Panc1 (cell line): ENCODE measurements around the gene KIF2B. TPM values are rescaled to one million over a fixed set of nuclear protein-coding genes. Genes with fewer than 3 reads are reported as not detected.
"Not testable (repeated sequence)": the region's sequence is repeated elsewhere in the genome, so short reads cannot be mapped to it uniquely, and the experiment has no call there.

Experiments used
- ATAC-seq: fragments of 200-7000 bp; cut with Tn5 transposase; 2 replicates; pipeline ENCODE4 v1.9.1; 2020; ENCODE audit warnings: mild to moderate bottlenecking, moderate library complexity
- BruUV-seq: library from RNA; stranded (reverse); fragments of 400-500 nt; replicated peaks from 2 replicates; lab custom pipeline; 2021; lab: Mats Ljungman, UMichigan
- CTCF ChIA-PET: fragments of 300-600 bp; sonication (Branson Sonifier 250); formaldehyde crosslinking; loops from one replicate; lab custom pipeline; 2022; ENCODE audit warnings: antibody characterized with exemption; lab: Charles Lee
- POLR2A ChIA-PET: fragments of 300-600 bp; sonication (Branson Sonifier 250); formaldehyde crosslinking; loops from one replicate; lab custom pipeline; 2022; ENCODE audit warnings: antibody characterized with exemption; lab: Charles Lee
- DNase-seq: peaks from one replicate; pipeline ENCODE4 v3.0.0-alpha.2; 2010; ENCODE audit warnings: low read depth, low spot score
- H3K27ac ChIP-seq: 2 replicates; pipeline ENCODE4 v1.5.1; 2011; ENCODE audit warnings: mild to moderate bottlenecking, low read length, inconsistent platforms
- H3K27me3 ChIP-seq: fragments of 200-500 bp; sonication (Bioruptor generic); 2 replicates; pipeline ENCODE4 v1.6.0; 2014; ENCODE audit warnings: low read length, inconsistent platforms; ENCODE audit not compliant: control insufficient read depth, insufficient read depth
- H3K36me3 ChIP-seq: fragments of 200-500 bp; sonication (Bioruptor generic); 2 replicates; pipeline ENCODE4 v1.5.1; 2014; ENCODE audit warnings: inconsistent platforms, mild to moderate bottlenecking, low read length, moderate library complexity; ENCODE audit not compliant: control insufficient read depth, insufficient read depth
- H3K4me1 ChIP-seq: 2 replicates; pipeline ENCODE4 v1.5.1; 2011; ENCODE audit warnings: inconsistent platforms, mild to moderate bottlenecking, low read length, moderate library complexity; ENCODE audit not compliant: control insufficient read depth, insufficient read depth
- H3K4me3 ChIP-seq, 2 experiments: 2 replicates each; pipeline ENCODE4 v1.5.1; 2011 to 2012; ENCODE audit warnings: low read depth in 2 of 2, low read length in 2 of 2, mild to moderate bottlenecking in 2 of 2, inconsistent platforms in 1 of 2, moderate library complexity in 1 of 2
- H3K9me3 ChIP-seq: fragments of 200-500 bp; sonication (Bioruptor generic); 2 replicates; pipeline ENCODE4 v1.5.1; 2014; ENCODE audit warnings: low read depth, mild to moderate bottlenecking, inconsistent platforms, low read length, moderate library complexity; ENCODE audit not compliant: control insufficient read depth, insufficient read depth
- POLR2AphosphoS5 ChIP-seq: IDR thresholded peaks from 2 replicates; pipeline ENCODE4 v1.6.1; 2012; ENCODE audit warnings: mild to moderate bottlenecking, low read depth, low read length, moderate library complexity
- SIN3A ChIP-seq: IDR thresholded peaks from 2 replicates; pipeline ENCODE4 v1.6.1; 2012; ENCODE audit warnings: low read depth, mild to moderate bottlenecking, low read length, moderate library complexity, borderline replicate concordance; ENCODE audit not compliant: insufficient read depth
- TCF7L2 ChIP-seq: IDR thresholded peaks from 2 replicates; pipeline ENCODE4 v1.6.1; 2011; ENCODE audit warnings: mild to moderate bottlenecking, low read depth, low read length, inconsistent platforms
- in situ Hi-C: cut with HindIII; loops from 2 replicates; pipeline ENCODE4 v1.10.0; 2016; ENCODE audit warnings: low sequenced_read_pairs, low pct_unique_long_range_greater_than_20kb
- intact Hi-C: fragments of 100-400 bp; cut with micrococcal nuclease; formaldehyde crosslinking; loops from one replicate; pipeline ENCODE4 v1.10.0; 2022; ENCODE audit not compliant: unreplicated experiment
- total RNA-seq: library from RNA; stranded (reverse); gene quantifications from one replicate; pipeline ENCODE4 v1.2.1, GENCODE V29; 2021; ENCODE audit not compliant: unreplicated experiment
- TF ChIP-seq, protein P1 (sequence below), 2 experiments: IDR thresholded peaks; 2 replicates each; pipeline ENCODE4 v1.6.1; 2011 to 2012; ENCODE audit warnings: low read depth in 2 of 2, control low read depth in 1 of 2, low read length in 1 of 2, mild to moderate bottlenecking in 1 of 2, moderate library complexity in 1 of 2; ENCODE audit not compliant: insufficient read depth in 1 of 2
- TF ChIP-seq, protein P2 (sequence below): fragments of 450-650 bp; IDR thresholded peaks from 2 replicates; pipeline ENCODE4 v1.5.1; 2017; ENCODE audit warnings: mild to moderate bottlenecking

Gene KIF2B
- total RNA-seq, 1 experiment from 2014 or later: not detected

DNA sequence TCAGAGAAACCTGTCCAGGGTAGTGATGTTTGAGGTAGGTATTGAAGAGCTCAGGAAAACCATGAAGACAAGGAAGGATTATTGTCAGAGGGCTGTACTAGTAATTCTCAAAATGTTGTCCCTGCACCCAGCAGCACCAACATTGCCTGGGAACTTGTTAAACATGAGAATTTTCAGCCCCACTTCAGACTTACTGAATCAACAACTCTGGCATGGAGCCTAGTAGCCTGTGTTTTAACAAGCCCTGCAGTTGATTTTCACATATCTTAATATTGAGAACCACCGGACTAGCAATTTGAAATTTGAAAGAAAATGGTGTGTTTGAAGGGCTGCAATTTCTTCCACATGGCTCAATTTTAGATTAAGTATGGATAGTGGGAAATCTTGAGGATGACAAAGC lies 2.8 kb upstream of the KIF2B start:
- no peak for DNase-seq
- ChIA-PET CTCF (no interaction called here), POLR2A (no interaction called here)
- H3K27me3 ChIP-seq: no peaks in the 10 kb centered on the region
- in situ Hi-C loops: no loop called here
- no peaks in the 10 kb centered on the region for H3K4me1 ChIP-seq
- BruUV-seq: no TSS peak
- no peak for TF ChIP-seq POLR2AphosphoS5
- TF ChIP-seq, protein P1, sequence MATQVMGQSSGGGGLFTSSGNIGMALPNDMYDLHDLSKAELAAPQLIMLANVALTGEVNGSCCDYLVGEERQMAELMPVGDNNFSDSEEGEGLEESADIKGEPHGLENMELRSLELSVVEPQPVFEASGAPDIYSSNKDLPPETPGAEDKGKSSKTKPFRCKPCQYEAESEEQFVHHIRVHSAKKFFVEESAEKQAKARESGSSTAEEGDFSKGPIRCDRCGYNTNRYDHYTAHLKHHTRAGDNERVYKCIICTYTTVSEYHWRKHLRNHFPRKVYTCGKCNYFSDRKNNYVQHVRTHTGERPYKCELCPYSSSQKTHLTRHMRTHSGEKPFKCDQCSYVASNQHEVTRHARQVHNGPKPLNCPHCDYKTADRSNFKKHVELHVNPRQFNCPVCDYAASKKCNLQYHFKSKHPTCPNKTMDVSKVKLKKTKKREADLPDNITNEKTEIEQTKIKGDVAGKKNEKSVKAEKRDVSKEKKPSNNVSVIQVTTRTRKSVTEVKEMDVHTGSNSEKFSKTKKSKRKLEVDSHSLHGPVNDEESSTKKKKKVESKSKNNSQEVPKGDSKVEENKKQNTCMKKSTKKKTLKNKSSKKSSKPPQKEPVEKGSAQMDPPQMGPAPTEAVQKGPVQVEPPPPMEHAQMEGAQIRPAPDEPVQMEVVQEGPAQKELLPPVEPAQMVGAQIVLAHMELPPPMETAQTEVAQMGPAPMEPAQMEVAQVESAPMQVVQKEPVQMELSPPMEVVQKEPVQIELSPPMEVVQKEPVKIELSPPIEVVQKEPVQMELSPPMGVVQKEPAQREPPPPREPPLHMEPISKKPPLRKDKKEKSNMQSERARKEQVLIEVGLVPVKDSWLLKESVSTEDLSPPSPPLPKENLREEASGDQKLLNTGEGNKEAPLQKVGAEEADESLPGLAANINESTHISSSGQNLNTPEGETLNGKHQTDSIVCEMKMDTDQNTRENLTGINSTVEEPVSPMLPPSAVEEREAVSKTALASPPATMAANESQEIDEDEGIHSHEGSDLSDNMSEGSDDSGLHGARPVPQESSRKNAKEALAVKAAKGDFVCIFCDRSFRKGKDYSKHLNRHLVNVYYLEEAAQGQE (IDR thresholded peaks at IDR 0.05; ENCODE audit: insufficient read depth in 1 of 2, low read depth in 2 of 2, low read length in 1 of 2): no peak
- TF ChIP-seq TCF7L2: no peak
- no peak for TF ChIP-seq SIN3A
- TF ChIP-seq, protein P2, sequence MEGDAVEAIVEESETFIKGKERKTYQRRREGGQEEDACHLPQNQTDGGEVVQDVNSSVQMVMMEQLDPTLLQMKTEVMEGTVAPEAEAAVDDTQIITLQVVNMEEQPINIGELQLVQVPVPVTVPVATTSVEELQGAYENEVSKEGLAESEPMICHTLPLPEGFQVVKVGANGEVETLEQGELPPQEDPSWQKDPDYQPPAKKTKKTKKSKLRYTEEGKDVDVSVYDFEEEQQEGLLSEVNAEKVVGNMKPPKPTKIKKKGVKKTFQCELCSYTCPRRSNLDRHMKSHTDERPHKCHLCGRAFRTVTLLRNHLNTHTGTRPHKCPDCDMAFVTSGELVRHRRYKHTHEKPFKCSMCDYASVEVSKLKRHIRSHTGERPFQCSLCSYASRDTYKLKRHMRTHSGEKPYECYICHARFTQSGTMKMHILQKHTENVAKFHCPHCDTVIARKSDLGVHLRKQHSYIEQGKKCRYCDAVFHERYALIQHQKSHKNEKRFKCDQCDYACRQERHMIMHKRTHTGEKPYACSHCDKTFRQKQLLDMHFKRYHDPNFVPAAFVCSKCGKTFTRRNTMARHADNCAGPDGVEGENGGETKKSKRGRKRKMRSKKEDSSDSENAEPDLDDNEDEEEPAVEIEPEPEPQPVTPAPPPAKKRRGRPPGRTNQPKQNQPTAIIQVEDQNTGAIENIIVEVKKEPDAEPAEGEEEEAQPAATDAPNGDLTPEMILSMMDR: no peak
- H3K4me3 ChIP-seq: no peak overlapping the region
- H3K27ac ChIP-seq: no peak overlapping the region
- H3K9me3 ChIP-seq: no peaks in the 10 kb centered on the region
- intact Hi-C loops: no loop called here
- ATAC-seq: no peak
- H3K36me3 ChIP-seq: no peaks in the 10 kb centered on the region

DNA sequence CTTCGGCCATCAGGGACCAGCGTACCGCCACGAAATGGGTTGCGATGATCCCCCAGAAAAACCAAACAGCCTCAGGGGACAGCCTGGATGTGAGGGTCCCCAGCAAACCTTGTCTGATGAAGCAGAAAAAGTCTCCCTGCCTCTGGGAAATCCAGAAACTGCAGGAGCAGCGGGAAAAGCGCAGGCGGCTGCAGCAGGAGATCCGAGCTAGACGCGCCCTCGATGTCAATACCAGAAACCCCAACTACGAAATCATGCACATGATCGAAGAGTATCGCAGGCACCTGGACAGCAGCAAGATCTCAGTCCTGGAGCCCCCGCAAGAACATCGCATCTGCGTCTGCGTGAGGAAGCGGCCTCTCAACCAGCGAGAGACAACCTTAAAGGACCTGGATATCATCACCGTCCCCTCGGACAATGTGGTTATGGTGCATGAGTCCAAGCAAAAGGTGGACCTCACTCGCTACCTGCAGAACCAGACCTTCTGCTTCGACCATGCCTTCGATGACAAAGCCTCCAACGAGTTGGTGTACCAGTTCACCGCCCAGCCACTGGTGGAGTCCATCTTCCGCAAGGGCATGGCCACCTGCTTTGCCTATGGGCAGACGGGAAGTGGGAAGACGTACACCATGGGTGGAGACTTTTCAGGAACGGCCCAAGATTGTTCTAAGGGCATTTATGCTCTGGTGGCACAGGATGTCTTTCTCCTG lies 769 bp downstream of the KIF2B start:
- TF ChIP-seq SIN3A (no peak), TCF7L2 (no peak), POLR2AphosphoS5 (no peak)
- TF ChIP-seq, protein P2: no peak
- TF ChIP-seq, protein P1 (IDR thresholded peaks at IDR 0.05; ENCODE audit: insufficient read depth in 1 of 2, low read depth in 2 of 2, low read length in 1 of 2): no peak
- Histone ChIP-seq H3K27me3 (no peaks in the 10 kb centered on the region), H3K27ac (no peak overlapping the region), H3K36me3 (no peaks in the 10 kb centered on the region), H3K4me1 (no peaks in the 10 kb centered on the region), H3K4me3 (no peak overlapping the region), H3K9me3 (no peaks in the 10 kb centered on the region)
- POLR2A ChIA-PET: no interaction called here
- intact Hi-C loops (no loop called here), in situ Hi-C loops (no loop called here)
- CTCF ChIA-PET: no interaction called here
- no peak for ATAC-seq
- DNase-seq: no peak
- BruUV-seq: no TSS peak

DNA sequence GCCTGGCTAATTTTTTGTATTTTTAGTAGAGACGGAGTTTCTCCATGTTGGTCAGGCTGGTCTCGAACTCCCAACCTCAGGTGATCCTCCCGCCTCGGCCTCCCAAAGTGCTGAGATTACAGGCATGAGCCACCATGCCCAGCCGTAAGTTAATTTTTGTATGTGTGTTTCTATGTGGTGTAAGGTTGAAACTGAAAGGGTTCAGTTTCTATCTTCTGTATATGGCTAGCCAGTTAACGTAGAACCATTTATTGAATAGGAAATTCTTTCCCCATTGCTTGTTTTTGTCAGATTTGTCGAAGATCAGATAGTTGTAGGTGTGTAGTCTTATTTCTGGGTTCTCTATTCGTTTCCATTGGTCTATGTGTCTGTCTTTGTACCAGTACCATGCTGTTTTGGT lies 12.0 kb downstream of the KIF2B start:
- CTCF ChIA-PET, H3K27me3 ChIP-seq, H3K27ac ChIP-seq, BruUV-seq, H3K4me1 ChIP-seq, H3K36me3 ChIP-seq, DNase-seq, ATAC-seq, H3K9me3 ChIP-seq, H3K4me3 ChIP-seq, POLR2A ChIA-PET, in situ Hi-C loops, intact Hi-C loops: not testable (repeated sequence)
